Cardiac ventricle fibroblast (primary cell): ENCODE results near the gene PPP1CC. TPM values are rescaled to one million over a fixed set of nuclear protein-coding genes. Genes with fewer than 3 reads are reported as not detected.

Source experiments
- total RNA-seq: library from RNA; depleted of rRNA; stranded (reverse); fragments of >200 nt; gene quantifications from 2 replicates; pipeline ENCODE4 v1.2.3, GENCODE V29; 2015

PPP1CC gene
- 73.4 and 87.4 TPM in 2 replicates for total RNA-seq

DNA sequence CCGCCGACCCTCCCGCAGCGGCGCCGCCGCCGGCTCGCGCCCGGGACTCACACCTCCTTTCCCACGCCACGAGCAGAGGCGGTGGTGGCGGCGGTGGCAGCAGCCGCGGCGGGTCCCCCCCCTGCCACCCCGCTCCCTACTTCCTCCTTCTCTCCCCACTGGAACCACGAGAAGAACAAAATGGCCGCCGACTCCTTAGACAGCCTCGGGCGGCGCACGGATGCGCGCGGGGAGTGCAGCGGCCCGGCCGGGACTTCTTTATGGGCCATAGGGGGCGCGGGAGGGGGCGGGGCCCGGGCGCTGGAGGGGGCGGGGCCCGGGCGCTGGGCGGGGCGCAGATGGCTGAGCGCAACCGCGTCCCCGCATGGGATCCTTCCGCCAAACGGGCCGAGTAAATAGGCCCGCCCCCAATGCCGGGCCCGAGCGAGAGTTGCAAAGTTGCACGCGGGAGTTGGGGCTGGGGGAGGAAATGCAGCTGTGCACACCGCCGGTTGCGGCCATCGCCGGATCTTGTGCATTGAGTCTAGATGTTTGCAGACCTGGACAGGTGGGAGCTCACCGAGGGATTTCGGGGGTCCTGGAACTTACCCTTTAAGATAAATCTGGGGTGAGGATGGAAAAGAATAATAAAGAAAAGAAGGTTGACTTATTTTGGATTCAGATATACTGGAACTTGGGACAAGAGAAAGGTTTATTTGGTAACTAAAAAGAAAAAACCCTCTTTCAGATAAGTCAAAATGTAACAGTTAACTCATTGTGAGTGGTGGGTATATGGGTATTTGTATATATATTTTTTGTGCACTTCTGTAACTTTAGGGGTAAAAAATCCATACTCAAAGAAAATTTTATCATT lies at the start of gene PPP1CC:
PPP1CC (minus strand) TSS at position 174 of the 853 bp plus-strand sequence. CDS start 184 bp downstream, outside the sequence.

DNA sequence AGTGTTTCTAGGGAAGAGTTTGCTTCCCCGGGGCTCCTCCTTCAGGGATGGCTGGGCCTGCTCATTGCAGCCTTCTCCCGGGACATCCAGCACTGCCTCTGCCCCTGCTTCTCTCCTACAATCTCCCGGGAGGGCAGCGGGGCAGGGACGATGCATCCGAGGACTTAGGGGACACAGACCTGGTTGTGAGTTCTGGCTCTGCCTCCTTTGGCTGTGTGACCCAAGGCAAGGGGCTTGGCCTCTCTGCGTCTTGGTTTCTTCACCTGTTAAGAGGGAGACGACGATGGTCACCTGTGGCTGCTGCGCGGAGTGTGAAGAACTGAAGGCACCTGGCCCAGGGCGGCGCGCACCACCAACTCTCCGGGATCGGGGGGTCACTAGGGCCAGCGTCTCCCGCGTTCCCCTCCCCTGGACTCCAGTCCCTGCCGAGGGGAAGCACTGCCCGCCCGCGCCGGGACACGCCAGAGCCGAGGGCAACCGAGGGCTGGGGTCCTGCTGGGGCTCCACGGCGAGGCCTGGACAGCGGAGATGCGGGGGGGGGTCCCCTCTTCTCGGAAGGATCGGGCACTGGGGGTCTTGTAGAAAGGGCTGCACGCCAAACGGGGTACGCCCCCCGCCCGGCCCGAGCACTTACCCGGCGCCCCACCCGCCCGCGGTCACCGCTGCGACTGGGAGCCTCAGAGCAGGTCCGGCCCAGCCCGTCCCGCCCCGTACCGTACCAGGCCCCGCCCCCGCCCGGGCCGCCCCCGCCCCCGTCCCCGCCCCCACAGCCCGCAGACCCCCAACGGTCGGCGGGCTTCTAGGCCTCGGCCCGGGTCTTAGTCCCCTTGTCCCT lies 54.0 kb downstream of the PPP1CC start, which contains the start of gene HVCN1:
HVCN1 (minus strand) TSS at position 670 of the 835 bp plus-strand sequence. CDS start 5,870 bp downstream, outside the sequence.

Other genes starting within 250 kb of the PPP1CC start
- gene VPS29, start 240.8 kb downstream of the PPP1CC start, total RNA-seq = 46.6 and 47.4 TPM in 2 replicates
- 0.05 TPM in 1 of 2 replicates, not detected in the other for gene RAD9B, start 240.6 kb downstream of the PPP1CC start, total RNA-seq
- gene PPTC7, start 159.6 kb downstream of the PPP1CC start, total RNA-seq = 5.6 and 6.8 TPM in 2 replicates
- 39.1 and 57.4 TPM in 2 replicates for gene TCTN1, start 128.8 kb downstream of the PPP1CC start, total RNA-seq
- 0.88 and 1.5 TPM in 2 replicates for gene HVCN1, start 53.8 kb downstream of the PPP1CC start, total RNA-seq
- not detected in 2 replicates for gene CCDC63, start 104.1 kb upstream of the PPP1CC start, total RNA-seq
- not detected in 2 replicates for gene MYL2, start 177.7 kb upstream of the PPP1CC start, total RNA-seq